HepG2 (cell line): ENCODE results near the gene PRICKLE3. TPM values are rescaled to one million over a fixed set of nuclear protein-coding genes. Genes with fewer than 3 reads are reported as not detected.

Experiments
- ATAC-seq: fragments of 200-7000 bp; cut with Tn5 transposase; 3 replicates; pipeline ENCODE4 v1.9.1; 2020; ENCODE audit warnings: mild to moderate bottlenecking, moderate library complexity
- BruUV-seq: library from RNA; stranded (reverse); fragments of 400-500 nt; replicated peaks from 2 replicates; lab custom pipeline; 2021; lab: Mats Ljungman, UMichigan
- CTCF ChIA-PET: fragments of 300-600 bp; formaldehyde crosslinking; extraction: SDS; loops from one replicate; lab custom pipeline; 2021; ENCODE audit warnings: low total read pairs, inconsistent platforms, low intra/inter-chr PET ratio; lab: Yijun Ruan, JAX
- POLR2A ChIA-PET: fragments of 350-600 bp; sonication (Branson Sonifier 250); formaldehyde crosslinking; loops from one replicate; lab custom pipeline; 2020; ENCODE audit warnings: antibody characterized with exemption, inconsistent platforms; lab: Yijun Ruan, JAX
- DNase-seq: peaks from one replicate; pipeline ENCODE4 v3.0.0-alpha.2; 2015; ENCODE audit warnings: low spot score
- FAIRE-seq: peaks from 3 replicates; lab custom pipeline; 2011; peaks lifted over from hg19 to GRCh38; lab: Jason Lieb, UNC
- H2AFZ ChIP-seq: one replicate; pipeline ENCODE4 v1.6.1; 2011; ENCODE audit warnings: low read length, inconsistent platforms
- H3K27ac ChIP-seq: fragments of 300-600 bp; 3 replicates; pipeline ENCODE4 v1.8.0; 2011; ENCODE audit warnings: mixed run types, mild to moderate bottlenecking, mixed read lengths, low read length, inconsistent platforms; ENCODE audit not compliant: insufficient read depth; ENCODE audit errors: extremely low read length
- H3K27me3 ChIP-seq, 2 experiments: fragments of 200-600 bp in 1 of 2; 2 replicates in 1 of 2; 3 replicates in 1 of 2; pipeline versions ENCODE4 v1.6.0 to v1.8.0; 2011; ENCODE audit warnings: low read length in 2 of 2, mild to moderate bottlenecking in 2 of 2, moderate library complexity in 2 of 2, inconsistent platforms in 1 of 2; ENCODE audit not compliant: insufficient read depth in 2 of 2, control insufficient read depth in 1 of 2
- H3K36me3 ChIP-seq, 2 experiments: fragments of 200-600 bp in 1 of 2; replicated peaks in 1 of 2; 2 replicates in 1 of 2; 3 replicates in 1 of 2; pipeline versions ENCODE4 v1.5.1 to v1.8.0; 2011; ENCODE audit warnings: low read length in 2 of 2, inconsistent platforms in 1 of 2; ENCODE audit not compliant: insufficient read depth in 2 of 2, control insufficient read depth in 1 of 2
- H3K4me1 ChIP-seq: 2 replicates; pipeline ENCODE4 v1.5.1; 2012; ENCODE audit warnings: low read length, inconsistent platforms; ENCODE audit not compliant: insufficient read depth
- H3K4me2 ChIP-seq: 2 replicates; pipeline ENCODE4 v1.6.0; 2011; ENCODE audit warnings: low read depth, low read length, inconsistent platforms
- H3K4me3 ChIP-seq, 3 experiments: fragments of 200-600 bp in 1 of 3; sonication (generic), shearing (Covaris generic) in 1 of 3; replicated peaks in 1 of 3; 2 replicates each; pipeline ENCODE4 v1.5.1; 2011 to 2016; ENCODE audit warnings: low read length in 3 of 3, inconsistent platforms in 2 of 3, low read depth in 2 of 3, mild to moderate bottlenecking in 2 of 3, control low read depth in 1 of 3, mixed read lengths in 1 of 3; ENCODE audit not compliant: insufficient read depth in 1 of 3
- H3K79me2 ChIP-seq: one replicate; pipeline ENCODE4 v1.6.1; 2011; ENCODE audit warnings: low read length, inconsistent platforms; ENCODE audit not compliant: insufficient read depth
- H3K9ac ChIP-seq: 2 replicates; pipeline ENCODE4 v1.6.0; 2011; ENCODE audit warnings: mild to moderate bottlenecking, low read depth, low read length, inconsistent platforms; ENCODE audit not compliant: insufficient read depth
- H3K9me3 ChIP-seq: 2 replicates; pipeline ENCODE4 v1.5.1; 2012; ENCODE audit warnings: mild to moderate bottlenecking, low read length
- H4K20me1 ChIP-seq: 2 replicates; pipeline ENCODE4 v1.6.0; 2011; ENCODE audit warnings: inconsistent platforms, mild to moderate bottlenecking, low read length, moderate library complexity; ENCODE audit not compliant: insufficient read depth
- KDM4B ChIP-seq: sonication (generic); formaldehyde crosslinking; IDR thresholded peaks from 2 replicates; pipeline ENCODE4 v1.4.0; 2020; ENCODE audit warnings: missing genetic modification reagents
- MEF2D ChIP-seq: sonication (generic); formaldehyde crosslinking; IDR thresholded peaks from 2 replicates; pipeline ENCODE4 v1.5.1; 2020; ENCODE audit warnings: mild to moderate bottlenecking, missing genetic modification reagents
- PAX8 ChIP-seq: sonication (generic); formaldehyde crosslinking; IDR thresholded peaks from 2 replicates; pipeline ENCODE4 v1.8.0; 2022; ENCODE audit warnings: mild to moderate bottlenecking, missing genetic modification reagents, borderline replicate concordance
- PCBP2 ChIP-seq: fragments of 200-400 bp; formaldehyde crosslinking; optimal IDR thresholded peaks from 2 replicates; pipeline ENCODE3; 2018; ENCODE audit warnings: low read length, low read depth; ENCODE audit not compliant: poor library complexity, severe bottlenecking
- SRF ChIP-seq: IDR thresholded peaks from 2 replicates; pipeline ENCODE4 v1.6.1; 2011; ENCODE audit warnings: mild to moderate bottlenecking, low read depth, low read length, moderate library complexity
- SSRP1 ChIP-seq: IDR thresholded peaks from 2 replicates; pipeline ENCODE4 v1.6.1; 2016; ENCODE audit warnings: control low read depth
- ZNF350 ChIP-seq: sonication (generic); formaldehyde crosslinking; IDR thresholded peaks from 2 replicates; pipeline ENCODE4 v1.4.0; 2020; ENCODE audit warnings: mild to moderate bottlenecking, low read depth, missing genetic modification reagents, borderline replicate concordance
- ZNF451 ChIP-seq: sonication (generic); formaldehyde crosslinking; IDR thresholded peaks from 2 replicates; pipeline ENCODE4 v1.5.0; 2020; ENCODE audit warnings: mild to moderate bottlenecking, missing genetic modification reagents
- ZNF547 ChIP-seq: sonication (generic); formaldehyde crosslinking; IDR thresholded peaks from 2 replicates; pipeline ENCODE4 v1.5.1; 2020; ENCODE audit warnings: mild to moderate bottlenecking, missing genetic modification reagents
- ZNF644 ChIP-seq: IDR thresholded peaks from 2 replicates; pipeline ENCODE4 v1.6.1; 2016; ENCODE audit warnings: low read depth
- ZNF850 ChIP-seq: sonication (generic); formaldehyde crosslinking; conservative IDR thresholded peaks from 2 replicates; pipeline ENCODE4 v1.9.0; 2021; ENCODE audit warnings: mild to moderate bottlenecking, missing genetic modification reagents
- WGBS: methylation state at CpG from one replicate; pipeline ENCODE4 v1.1.6; 2017; ENCODE audit warnings: low lambda C conversion rate; 5-methylcytosine and 5-hydroxymethylcytosine counted together
- in situ Hi-C: cut with HindIII; loops from 2 replicates; pipeline ENCODE4 v1.10.0; 2017; ENCODE audit warnings: low pct_unique_long_range_greater_than_20kb; ENCODE audit not compliant: extremely low pct_ligation_motif_present
- intact Hi-C: fragments of 100-400 bp; cut with micrococcal nuclease; formaldehyde crosslinking; loops from one replicate; pipeline ENCODE4 v1.10.0; 2022; ENCODE audit not compliant: unreplicated experiment
- polyA plus RNA-seq, 8 experiments: library from polyadenylated mRNA; depleted of rRNA in 3 of 8; stranded (reverse) in 7 of 8; unstranded in 1 of 8; fragments of >200 nt; fragmentation: Illumina TruSeq in 4 of 8; extraction: Trizol in 4 of 8; gene quantifications; 2 replicates each; pipeline versions ENCODE4 v1.2.1 to v1.2.3, GENCODE V29; 2011 to 2016; ENCODE audit warnings: low read depth in 4 of 8, missing spikeins in 1 of 8, mixed read lengths in 1 of 8; ENCODE audit not compliant: insufficient read depth in 1 of 8
- total RNA-seq, 5 experiments: library from RNA; depleted of rRNA; stranded (reverse); fragments of >200 nt; fragmentation: Illumina TruSeq; extraction: Trizol; gene quantifications; 2 replicates each; pipeline ENCODE4 v1.2.3, GENCODE V29; 2016; ENCODE audit warnings: low read depth in 1 of 5
- TF ChIP-seq, protein P1 (sequence below): sonication (generic); formaldehyde crosslinking; IDR thresholded peaks from 2 replicates; pipeline ENCODE4 v1.4.0; 2020; ENCODE audit warnings: missing genetic modification reagents

PRICKLE3 gene
- total and polyA plus RNA-seq, 2 of the 13 experiments (the other 11 are each of a cell fraction or from before 2014, with no cell fraction given) = 2.6 TPM

DNA sequence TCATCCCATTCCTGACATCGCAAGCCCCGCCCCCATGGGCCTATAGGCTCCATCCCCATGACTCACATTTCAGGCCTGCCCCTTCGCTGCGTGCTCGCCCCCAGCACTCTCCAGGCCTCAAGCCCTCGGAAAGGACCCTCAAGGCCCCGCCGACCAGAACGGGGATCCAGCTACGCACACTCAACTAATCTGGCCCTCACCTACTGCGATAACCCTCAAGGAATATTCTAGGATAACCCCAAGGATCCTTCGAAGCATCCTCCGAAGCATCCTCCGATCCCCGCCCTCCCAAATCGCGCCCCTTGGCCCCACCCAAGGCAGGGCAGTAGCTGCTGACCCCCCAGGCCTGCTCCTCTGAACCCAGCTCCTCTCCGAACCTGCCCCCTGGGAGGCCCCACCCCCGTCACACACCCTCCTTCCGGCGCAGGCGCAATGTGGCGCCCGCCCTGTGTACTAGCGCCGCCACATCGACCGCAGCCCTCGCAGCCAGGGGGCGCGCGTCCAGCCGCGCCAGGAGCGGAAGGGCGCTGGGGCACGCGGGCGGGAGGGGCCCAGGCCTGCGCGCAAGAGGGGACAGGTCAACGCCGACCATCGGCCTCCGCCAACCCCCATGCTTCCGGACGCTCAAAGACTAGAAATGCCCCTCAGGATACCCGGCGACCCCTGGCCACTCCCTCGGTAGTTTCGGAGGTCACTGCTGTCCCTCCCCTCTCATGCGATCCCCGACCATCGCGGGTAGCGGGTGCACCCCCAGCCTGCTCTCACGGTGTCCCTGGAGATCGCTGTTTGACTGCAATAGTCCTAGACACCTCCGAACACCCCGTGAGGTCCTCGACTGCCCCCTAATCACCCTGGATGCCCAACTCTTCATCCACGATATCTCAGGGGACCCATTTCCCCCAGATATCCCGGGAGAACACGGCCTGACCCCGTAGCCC is 30.0 kb downstream of the PRICKLE3 start:
- Histone ChIP-seq H3K4me2 (no peak overlapping the region), H4K20me1 (no peaks in the 10 kb centered on the region), H2AFZ (no peak overlapping the region), H3K9me3 (no peaks in the 10 kb centered on the region), H3K9ac (no peak overlapping the region), H3K36me3 (no peaks in the 10 kb centered on the region), H3K27me3 (no peaks in the 10 kb centered on the region), H3K4me3 (no peak overlapping the region), H3K79me2 (no peaks in the 10 kb centered on the region), H3K4me1 (no peaks in the 10 kb centered on the region), H3K27ac (no peak overlapping the region)
- no peak for TF ChIP-seq ZNF350 (CRISPR knock-in tag)
- TF ChIP-seq MEF2D (CRISPR knock-in tag) = no peak
- no peak for TF ChIP-seq SSRP1
- TF ChIP-seq PAX8 = no peak
- TF ChIP-seq, protein P1, sequence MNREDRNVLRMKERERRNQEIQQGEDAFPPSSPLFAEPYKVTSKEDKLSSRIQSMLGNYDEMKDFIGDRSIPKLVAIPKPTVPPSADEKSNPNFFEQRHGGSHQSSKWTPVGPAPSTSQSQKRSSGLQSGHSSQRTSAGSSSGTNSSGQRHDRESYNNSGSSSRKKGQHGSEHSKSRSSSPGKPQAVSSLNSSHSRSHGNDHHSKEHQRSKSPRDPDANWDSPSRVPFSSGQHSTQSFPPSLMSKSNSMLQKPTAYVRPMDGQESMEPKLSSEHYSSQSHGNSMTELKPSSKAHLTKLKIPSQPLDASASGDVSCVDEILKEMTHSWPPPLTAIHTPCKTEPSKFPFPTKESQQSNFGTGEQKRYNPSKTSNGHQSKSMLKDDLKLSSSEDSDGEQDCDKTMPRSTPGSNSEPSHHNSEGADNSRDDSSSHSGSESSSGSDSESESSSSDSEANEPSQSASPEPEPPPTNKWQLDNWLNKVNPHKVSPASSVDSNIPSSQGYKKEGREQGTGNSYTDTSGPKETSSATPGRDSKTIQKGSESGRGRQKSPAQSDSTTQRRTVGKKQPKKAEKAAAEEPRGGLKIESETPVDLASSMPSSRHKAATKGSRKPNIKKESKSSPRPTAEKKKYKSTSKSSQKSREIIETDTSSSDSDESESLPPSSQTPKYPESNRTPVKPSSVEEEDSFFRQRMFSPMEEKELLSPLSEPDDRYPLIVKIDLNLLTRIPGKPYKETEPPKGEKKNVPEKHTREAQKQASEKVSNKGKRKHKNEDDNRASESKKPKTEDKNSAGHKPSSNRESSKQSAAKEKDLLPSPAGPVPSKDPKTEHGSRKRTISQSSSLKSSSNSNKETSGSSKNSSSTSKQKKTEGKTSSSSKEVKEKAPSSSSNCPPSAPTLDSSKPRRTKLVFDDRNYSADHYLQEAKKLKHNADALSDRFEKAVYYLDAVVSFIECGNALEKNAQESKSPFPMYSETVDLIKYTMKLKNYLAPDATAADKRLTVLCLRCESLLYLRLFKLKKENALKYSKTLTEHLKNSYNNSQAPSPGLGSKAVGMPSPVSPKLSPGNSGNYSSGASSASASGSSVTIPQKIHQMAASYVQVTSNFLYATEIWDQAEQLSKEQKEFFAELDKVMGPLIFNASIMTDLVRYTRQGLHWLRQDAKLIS (CRISPR knock-in tag) = no peak
- TF ChIP-seq ZNF451 (CRISPR knock-in tag) = no peak
- TF ChIP-seq ZNF547 (CRISPR knock-in tag) = no peak
- no peak for TF ChIP-seq KDM4B (CRISPR knock-in tag)
- no peak for TF ChIP-seq ZNF850 (CRISPR knock-in tag)
- no peak for TF ChIP-seq ZNF644 (CRISPR knock-in tag)
- TF ChIP-seq SRF = no peak
- no peak for TF ChIP-seq PCBP2
- no peak for DNase-seq
- WGBS = 93% methylated on average over 30 of the region's 65 CpGs
- ChIA-PET POLR2A (no interaction called here), CTCF (no interaction called here)
- no peak for ATAC-seq
- FAIRE-seq = no peak
- intact Hi-C loops = no loop called here
- in situ Hi-C loops = no loop called here
- BruUV-seq = no TSS peak
